GM12872 (cell line): ENCODE data around the gene MBNL2.

Source experiments
- CTCF ChIP-seq: IDR thresholded peaks from 3 replicates; pipeline ENCODE4 v1.5.1; 2011; ENCODE audit warnings: low read depth, mild to moderate bottlenecking, low read length, moderate library complexity; ENCODE audit not compliant: insufficient read depth

MBNL2 gene

GRCh38 chr13:97353927-97354675 is 132.0 kb downstream of the MBNL2 start:
- no peak for TF ChIP-seq CTCF

GRCh38 chr13:97354808-97355207 is 132.7 kb downstream of the MBNL2 start:
- no peak for TF ChIP-seq CTCF

GRCh38 chr13:97356592-97356991 is 134.5 kb downstream of the MBNL2 start:
- no peak for TF ChIP-seq CTCF

- TF ChIP-seq CTCF: peak; percentile 80
Measured at GRCh38 chr13:97359181-97360057, 137.3 kb downstream of the MBNL2 start.

- TF ChIP-seq CTCF: no peak
Measured at GRCh38 chr13:97360610-97361009, 138.5 kb downstream of the MBNL2 start.

GRCh38 chr13:97364031-97364430 is 141.9 kb downstream of the MBNL2 start:
- no peak for TF ChIP-seq CTCF

GRCh38 chr13:97364827-97365226 is 142.7 kb downstream of the MBNL2 start:
- TF ChIP-seq CTCF: no peak
